ENCODE results near the gene COASY. TPM values are rescaled to one million over a fixed set of nuclear protein-coding genes. Genes with fewer than 3 reads are reported as not detected.

Gene COASY
- total and polyA plus RNA-seq, 2 donors from 2014 or later = 71.9 to 145 TPM

- H3K36me3 ChIP-seq (ENCODE audit: control insufficient read depth in 2 of 3, insufficient read depth in 3 of 3, low read length in 3 of 3) = peaks cover 6 to 38% (median 26%) of the 10 kb centered on the region in 3 donors
- no peaks in the 10 kb centered on the region for H3K27me3 ChIP-seq (ENCODE audit: control insufficient read depth, insufficient read depth, low read length)
- peak overlapping the region; percentile 86 to 91 for H3K27ac ChIP-seq (ENCODE audit: low read depth in 2 of 2, low read length in 2 of 2)
- no peak for DNase-seq
- H3K4me3 ChIP-seq (ENCODE audit: low read length in 3 of 3) = peak overlapping the region; percentile 51 to 75 (median 69)
- H3K4me1 ChIP-seq (ENCODE audit: control insufficient read depth in 2 of 3, insufficient read depth in 2 of 3, low read depth in 1 of 3, low read length in 3 of 3) = peaks cover 0 to 41% (median 21%) of the 10 kb centered on the region in 3 donors
- intact Hi-C loops (cut with DNase I) = no loop called here
- TF ChIP-seq, protein P1, sequence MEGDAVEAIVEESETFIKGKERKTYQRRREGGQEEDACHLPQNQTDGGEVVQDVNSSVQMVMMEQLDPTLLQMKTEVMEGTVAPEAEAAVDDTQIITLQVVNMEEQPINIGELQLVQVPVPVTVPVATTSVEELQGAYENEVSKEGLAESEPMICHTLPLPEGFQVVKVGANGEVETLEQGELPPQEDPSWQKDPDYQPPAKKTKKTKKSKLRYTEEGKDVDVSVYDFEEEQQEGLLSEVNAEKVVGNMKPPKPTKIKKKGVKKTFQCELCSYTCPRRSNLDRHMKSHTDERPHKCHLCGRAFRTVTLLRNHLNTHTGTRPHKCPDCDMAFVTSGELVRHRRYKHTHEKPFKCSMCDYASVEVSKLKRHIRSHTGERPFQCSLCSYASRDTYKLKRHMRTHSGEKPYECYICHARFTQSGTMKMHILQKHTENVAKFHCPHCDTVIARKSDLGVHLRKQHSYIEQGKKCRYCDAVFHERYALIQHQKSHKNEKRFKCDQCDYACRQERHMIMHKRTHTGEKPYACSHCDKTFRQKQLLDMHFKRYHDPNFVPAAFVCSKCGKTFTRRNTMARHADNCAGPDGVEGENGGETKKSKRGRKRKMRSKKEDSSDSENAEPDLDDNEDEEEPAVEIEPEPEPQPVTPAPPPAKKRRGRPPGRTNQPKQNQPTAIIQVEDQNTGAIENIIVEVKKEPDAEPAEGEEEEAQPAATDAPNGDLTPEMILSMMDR (IDR thresholded peaks at IDR 0.05; ENCODE audit: borderline replicate concordance, extremely low read depth, insufficient read depth) = no peak
- peak overlapping the region; percentile 17 to 49 (median 35) for H3K9ac ChIP-seq (ENCODE audit: low read length in 3 of 3)
- no peaks in the 10 kb centered on the region for H3K9me3 ChIP-seq (ENCODE audit: control insufficient read depth in 2 of 3, insufficient read depth in 1 of 3, low read length in 3 of 3)
- no peak for FAIRE-seq
Observed at GRCh38 chr17:42566215-42566882, 4.4 kb downstream of the COASY start.

DNA sequence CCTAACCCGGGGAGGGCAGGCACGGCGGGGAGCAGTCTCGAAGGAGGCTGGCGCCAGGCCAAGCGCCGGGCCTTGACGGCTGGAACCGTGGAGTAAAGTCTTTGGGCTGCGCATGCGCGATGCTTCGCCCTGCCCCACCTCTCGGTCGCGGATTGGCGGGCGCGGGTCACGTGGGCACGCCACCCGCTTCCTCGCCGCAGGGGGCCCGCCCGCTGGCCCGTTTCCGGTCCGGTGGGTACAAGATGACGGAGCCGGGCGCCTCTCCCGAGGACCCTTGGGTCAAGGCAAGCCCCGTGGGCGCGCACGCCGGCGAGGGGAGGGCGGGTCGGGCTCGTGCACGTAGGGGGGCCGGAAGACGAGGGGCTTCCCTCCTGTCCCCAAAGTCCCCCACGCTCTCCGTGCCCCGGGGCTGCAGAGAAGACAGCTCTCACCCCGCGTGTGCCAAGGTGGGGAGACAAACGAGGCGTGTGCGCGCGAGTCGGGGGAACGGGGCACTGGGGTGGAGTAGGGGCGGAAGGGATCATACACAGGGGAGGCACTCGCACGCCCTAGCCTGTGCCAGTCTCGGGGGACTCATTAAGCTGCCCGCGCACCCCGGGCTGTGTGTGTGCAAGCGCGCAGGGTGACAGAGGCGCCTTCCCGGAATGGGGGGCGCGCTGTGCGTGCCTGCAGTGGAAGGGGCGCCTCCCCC, 5.1 kb downstream of the COASY start, which contains the start of gene MLX:
MLX (plus strand) TSS at position 218 of the 691 bp plus-strand sequence; CDS start at position 243, 25 bp downstream.
- DNase-seq (peak; percentile 92 to 99 (median 95)), FAIRE-seq (no peak)
- Histone ChIP-seq H3K9me3 (ENCODE audit: control insufficient read depth in 2 of 3, insufficient read depth in 1 of 3, low read length in 3 of 3) (no peaks in the 10 kb centered on the region), H3K4me3 (ENCODE audit: low read length in 3 of 3) (peak within 1 kb of the TSS; percentile 69 to 75 (median 70)), H3K36me3 (ENCODE audit: control insufficient read depth in 2 of 3, insufficient read depth in 3 of 3, low read length in 3 of 3) (peaks cover 7 to 45% (median 32%) of the 10 kb centered on the region in 3 donors), H3K27me3 (ENCODE audit: control insufficient read depth, insufficient read depth, low read length) (no peaks in the 10 kb centered on the region), H3K9ac (ENCODE audit: low read length in 3 of 3) (peak within 1 kb of the TSS; percentile 19 to 76 (median 74)), H3K27ac (ENCODE audit: low read depth in 2 of 2, low read length in 2 of 2) (peak within 1 kb of the TSS; percentile 86 to 91), H3K4me1 (ENCODE audit: control insufficient read depth in 2 of 3, insufficient read depth in 2 of 3, low read depth in 1 of 3, low read length in 3 of 3) (peaks cover 0 to 37% (median 21%) of the 10 kb centered on the region in 3 donors)
- TF ChIP-seq, protein P1 (IDR thresholded peaks at IDR 0.05; ENCODE audit: borderline replicate concordance, extremely low read depth, insufficient read depth) = no peak
- intact Hi-C loops (cut with DNase I) = no loop called here

GRCh38 chr17:42568341-42569111, 6.6 kb downstream of the COASY start:
- no peak overlapping the region for H3K27ac ChIP-seq (ENCODE audit: low read depth in 2 of 2, low read length in 2 of 2)
- peaks cover 15 to 58% (median 42%) of the 10 kb centered on the region in 3 donors for H3K36me3 ChIP-seq (ENCODE audit: control insufficient read depth in 2 of 3, insufficient read depth in 3 of 3, low read length in 3 of 3)
- intact Hi-C loops (cut with DNase I) = no loop called here
- H3K4me1 ChIP-seq (ENCODE audit: control insufficient read depth in 2 of 3, insufficient read depth in 2 of 3, low read depth in 1 of 3, low read length in 3 of 3) = peaks cover 0 to 27% (median 20%) of the 10 kb centered on the region in 3 donors
- H3K9me3 ChIP-seq (ENCODE audit: control insufficient read depth in 2 of 3, insufficient read depth in 1 of 3, low read length in 3 of 3) = no peaks in the 10 kb centered on the region
- H3K4me3 ChIP-seq (ENCODE audit: low read length in 3 of 3) = no peak overlapping the region
- no peak for FAIRE-seq
- DNase-seq = peak in 1 of 5 donors; percentile 74
- H3K9ac ChIP-seq (ENCODE audit: low read length in 3 of 3) = no peak overlapping the region
- no peaks in the 10 kb centered on the region for H3K27me3 ChIP-seq (ENCODE audit: control insufficient read depth, insufficient read depth, low read length)
- TF ChIP-seq, protein P1 (IDR thresholded peaks at IDR 0.05; ENCODE audit: borderline replicate concordance, extremely low read depth, insufficient read depth) = no peak
